Fibroblast of gingiva (primary cell): ENCODE data around the gene PURA.
A peak's percentile ranks its signal among the peaks of the same experiment; 100 is the strongest.
"Not testable (repeated sequence)": the region's sequence is repeated elsewhere in the genome, so short reads cannot be mapped to it uniquely, and the experiment has no call there.

Experiments
- DNase-seq: peaks from one replicate; pipeline ENCODE4 v3.0.0-alpha.2; 2011; ENCODE audit warnings: low read depth

PURA gene

GRCh38 chr5:140135127-140135526, 21.2 kb downstream of the PURA start:
- no peak for DNase-seq

DNA sequence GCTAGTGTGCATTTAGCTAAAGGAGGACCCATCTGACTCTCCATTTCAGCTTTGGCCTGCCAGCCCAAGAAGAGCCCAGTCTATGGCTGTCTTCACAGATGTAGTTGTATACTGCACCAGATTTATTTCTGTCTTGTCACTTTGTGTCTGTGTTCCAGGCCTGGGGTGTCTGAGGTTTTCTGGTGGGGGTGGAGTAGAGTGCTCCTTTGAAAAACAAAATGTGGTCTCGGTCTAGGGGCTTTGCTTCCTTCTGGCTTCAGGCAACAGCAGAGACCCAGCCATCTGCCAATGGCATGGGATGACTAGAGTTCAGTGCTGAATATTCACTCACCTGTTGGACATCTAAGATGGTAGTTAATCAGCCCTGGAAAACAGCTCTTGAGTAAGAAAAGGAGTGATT, 22.7 kb downstream of the PURA start:
- no peak for DNase-seq

DNA sequence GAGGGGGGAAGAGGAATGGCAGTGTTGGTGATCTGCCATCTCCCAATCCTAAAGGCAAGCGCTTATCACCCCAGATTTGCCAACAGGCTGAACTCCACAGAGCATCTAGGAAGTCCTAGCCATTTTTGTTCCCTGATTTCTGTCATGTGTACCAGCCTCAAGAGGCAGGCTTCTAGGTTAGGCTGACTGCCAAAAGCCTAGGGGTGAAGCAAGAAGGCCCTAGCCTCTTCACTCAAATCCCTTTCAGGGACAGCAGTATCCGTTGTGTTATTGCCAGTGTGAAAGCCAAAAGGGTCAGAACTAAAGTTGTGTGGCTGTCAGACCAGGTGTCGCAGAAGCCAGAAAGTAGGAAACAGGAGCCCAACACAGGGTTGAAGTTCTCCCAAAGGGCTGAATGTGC, 26.5 kb downstream of the PURA start:
- peak; percentile 14 for DNase-seq

- peak; percentile 89 for DNase-seq
Measured at GRCh38 chr5:140141241-140141640, 27.3 kb downstream of the PURA start.

- DNase-seq, result no peak
Measured at GRCh38 chr5:140142246-140142645, 28.3 kb downstream of the PURA start.

DNA sequence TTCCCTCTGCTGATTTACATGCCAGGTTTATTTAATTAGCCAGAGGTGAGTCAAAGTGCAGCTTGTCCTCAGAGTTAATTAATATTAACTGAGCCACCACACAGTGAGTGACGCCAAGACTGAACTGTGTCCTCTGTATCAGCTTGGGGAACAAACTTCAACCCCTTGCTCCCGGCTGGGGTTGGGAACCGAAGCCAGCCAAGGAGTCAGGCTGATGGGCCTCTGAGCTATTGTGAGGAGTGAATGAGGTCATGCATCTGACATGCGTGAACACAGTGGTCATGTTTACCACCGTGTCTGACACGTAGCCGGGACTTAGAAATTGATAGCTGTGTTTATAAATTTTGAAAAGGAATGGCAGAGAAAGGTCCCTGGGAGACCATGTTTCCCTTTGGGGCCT, 28.9 kb downstream of the PURA start:
- DNase-seq, result no peak

DNA sequence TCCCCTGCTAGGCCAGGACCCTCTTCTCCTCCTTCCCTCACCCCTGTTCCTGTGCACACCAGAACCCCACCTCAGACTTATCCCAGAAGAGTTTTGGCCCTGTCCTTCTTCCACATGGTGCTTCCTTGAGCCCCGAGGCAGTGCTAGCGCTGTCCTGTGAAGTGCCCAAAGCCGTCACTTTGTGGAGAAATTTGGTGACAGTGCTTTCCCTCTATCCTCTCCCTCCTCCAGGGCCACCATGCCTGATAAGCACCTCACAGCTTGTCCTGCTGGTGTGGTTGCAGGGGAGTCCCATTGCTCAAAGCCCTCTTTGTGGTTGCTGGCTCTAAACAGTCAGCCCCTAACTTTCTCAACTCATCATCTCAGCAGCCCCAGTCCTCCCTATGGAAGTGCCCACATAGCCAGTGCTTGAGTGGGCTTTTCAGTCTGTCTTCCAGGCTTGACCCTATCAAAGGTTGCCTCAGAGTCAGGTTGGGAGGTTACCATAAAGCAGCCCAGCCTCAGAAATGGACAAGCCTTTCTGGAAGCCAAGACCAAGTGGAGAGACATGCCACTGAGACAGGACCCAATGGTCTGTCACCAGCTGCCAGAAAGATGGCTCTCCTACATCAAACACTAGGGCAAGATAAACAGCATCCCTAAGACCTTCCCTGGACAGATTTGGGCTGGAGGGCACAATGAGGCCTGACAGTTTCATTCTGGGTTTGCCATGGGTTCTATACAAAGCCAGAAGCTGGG, 29.8 kb downstream of the PURA start:
- no peak for DNase-seq

DNA sequence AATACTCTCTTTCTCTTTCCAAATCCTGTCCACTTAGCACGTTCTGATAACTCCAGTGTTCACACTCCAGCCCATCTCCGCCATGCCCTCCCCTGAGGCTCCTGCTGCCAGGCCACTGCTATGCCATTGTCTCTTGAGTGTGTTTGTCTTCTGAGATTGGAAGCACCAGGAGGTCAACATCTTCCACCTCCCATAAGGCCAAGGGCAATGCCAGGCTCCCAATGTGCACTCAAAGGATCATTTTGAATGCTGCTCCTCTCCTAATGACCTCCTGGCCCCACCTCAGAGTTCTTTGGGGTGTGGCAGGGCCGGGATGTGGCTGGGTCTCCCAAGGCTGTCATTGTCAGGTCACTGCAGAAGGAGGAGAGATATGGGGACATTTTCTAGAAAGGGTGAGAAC, 31.3 kb downstream of the PURA start:
- DNase-seq, result no peak

GRCh38 chr5:140145818-140146522, 32.1 kb downstream of the PURA start:
- DNase-seq, result peak; percentile 66

- DNase-seq, result no peak
Measured at GRCh38 chr5:140146523-140146842, 32.6 kb downstream of the PURA start.

- DNase-seq, result no peak
Measured at GRCh38 chr5:140147460-140147859, 33.6 kb downstream of the PURA start.

DNA sequence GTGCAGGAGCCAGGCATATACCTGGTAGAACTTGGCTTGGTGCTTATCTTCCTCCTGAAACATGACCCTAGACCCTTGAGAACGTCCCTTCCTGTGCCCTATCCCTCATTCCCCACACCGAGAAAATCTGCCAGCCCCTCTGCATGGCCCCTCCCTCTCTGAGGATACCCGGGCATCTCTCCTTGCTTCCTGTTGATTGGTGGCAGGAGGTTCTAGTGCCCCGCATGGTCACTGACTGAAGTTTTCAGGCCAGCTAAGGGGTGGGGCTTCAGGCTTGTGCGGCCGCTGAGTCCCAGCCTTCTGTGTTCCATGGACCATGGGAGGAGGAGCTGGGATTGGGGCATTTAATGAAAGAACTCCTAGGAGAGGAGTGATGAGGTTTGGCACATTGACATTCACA, 34.6 kb downstream of the PURA start:
- DNase-seq, result no peak

GRCh38 chr5:140150201-140150600, 36.3 kb downstream of the PURA start:
- no peak for DNase-seq

DNA sequence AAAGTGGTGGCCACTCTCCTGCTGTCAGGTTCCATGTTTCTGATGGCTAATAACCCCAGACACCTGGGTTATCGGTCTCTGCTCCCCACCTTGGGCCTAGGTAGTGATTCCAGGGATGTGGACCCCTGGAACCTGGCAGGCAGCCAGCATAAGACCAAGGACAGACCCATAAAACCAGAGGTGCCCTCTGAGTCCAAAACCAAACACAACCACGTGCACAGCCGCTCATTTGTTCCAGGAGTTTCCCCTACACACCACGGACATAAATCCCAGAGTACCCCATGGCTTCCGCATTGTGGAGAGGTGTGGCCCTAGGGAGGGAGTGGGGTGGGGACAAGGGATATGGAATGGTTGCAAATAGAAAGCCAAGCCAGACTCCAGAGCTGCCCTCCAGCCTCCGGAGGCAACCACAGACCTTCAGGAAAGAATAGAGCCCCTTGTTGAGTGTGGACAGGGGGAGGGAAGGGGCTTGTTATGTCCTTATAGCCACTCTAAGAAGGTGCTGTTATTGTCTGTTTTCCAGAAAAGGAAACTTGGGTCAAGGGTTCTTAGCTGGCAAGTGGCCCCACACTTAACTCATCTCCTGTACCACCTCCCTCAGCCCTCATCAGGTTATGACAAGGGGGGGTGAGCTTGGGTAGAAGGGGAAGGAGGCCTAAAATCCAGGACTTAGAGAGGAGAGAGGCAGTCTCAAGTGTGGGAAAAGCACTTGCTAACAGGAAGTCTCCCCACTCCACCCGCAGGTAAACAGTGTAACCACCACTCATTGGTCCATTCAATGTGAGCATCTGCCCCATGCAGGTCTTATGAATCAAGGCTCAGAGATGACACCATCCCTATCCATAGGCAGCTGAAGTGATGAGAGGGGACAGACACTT, 37.5 kb downstream of the PURA start:
- DNase-seq, result no peak

- DNase-seq, result no peak
Measured at GRCh38 chr5:140152022-140152999, 38.4 kb downstream of the PURA start.

DNA sequence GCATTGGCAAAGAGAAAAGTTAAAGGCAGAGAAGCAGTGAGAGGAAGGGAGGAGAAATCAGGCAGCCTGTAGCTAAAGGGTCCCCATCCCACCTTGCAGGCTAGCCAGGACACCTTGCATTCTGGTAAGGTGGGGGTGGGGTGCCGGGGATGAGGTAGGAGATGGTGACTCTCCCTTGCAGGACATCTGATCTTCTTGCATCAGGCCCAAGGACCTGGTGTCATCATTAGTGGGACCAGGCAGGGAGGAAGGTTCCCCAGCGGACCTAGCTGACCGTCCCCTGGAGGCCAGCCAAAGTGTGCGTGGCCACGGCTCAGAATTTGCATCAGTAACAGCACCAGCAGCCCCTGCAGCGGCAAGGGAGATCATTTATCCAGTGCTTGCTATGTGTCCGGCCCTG, 39.3 kb downstream of the PURA start:
- no peak for DNase-seq

DNA sequence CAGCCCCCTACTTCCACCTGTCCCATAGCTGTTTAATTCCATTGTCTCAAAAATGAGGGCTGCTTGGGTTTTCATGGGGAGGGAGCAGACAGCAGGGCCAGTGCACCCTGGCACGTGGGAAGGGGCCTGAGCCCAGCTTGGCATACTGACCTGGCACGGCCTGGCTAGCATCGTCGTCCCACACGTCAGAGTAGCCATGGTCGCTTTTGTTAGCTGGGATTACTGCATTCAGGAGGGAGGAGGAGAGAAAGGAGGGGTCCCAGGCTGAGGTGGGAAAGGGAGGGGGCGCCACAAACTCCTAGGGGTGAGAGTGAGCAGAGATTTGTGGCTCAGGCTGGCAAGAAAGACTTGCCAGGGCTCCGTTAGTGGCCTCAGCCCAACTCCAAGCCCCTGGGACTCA, 40.0 kb downstream of the PURA start:
- no peak for DNase-seq

DNA sequence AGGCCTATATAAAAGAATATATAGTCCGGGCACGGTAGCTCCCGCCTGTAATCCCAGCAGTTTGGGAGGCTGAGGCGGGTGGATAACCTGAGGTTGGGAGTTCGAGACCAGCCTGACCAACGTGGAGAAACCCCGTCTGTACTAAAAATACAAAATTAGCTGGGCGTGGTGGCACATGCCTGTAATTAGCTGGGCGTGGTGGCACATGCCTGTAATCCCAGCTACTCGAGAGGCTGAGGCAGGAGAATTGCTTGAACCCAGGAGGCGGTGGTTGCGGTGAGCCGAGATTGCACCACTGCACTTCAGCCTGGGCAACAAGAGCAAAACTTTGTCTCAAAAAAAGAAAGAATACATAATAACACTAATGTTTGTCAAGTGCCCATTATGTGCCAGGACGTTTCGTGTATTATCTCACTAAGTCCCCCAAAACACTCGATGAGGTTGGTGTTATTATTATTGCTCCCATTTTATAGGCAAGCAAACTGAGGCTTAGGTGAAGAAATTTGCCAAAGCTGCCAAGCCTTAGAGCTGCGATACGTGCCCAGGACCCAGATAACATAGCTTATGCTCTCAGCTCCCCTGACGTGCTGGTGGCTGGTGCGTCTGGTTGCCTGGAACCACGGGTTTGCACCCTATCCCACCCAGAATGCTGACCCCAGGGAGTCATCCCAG, 40.9 kb downstream of the PURA start:
- not testable (repeated sequence) for DNase-seq

GRCh38 chr5:140157032-140157781, 43.3 kb downstream of the PURA start:
- peak; percentile 63 for DNase-seq
